ENCODE measurements around the gene XPNPEP2. TPM values are rescaled to one million over a fixed set of nuclear protein-coding genes. Genes with fewer than 3 reads are reported as not detected.

Gene XPNPEP2
- total RNA-seq, 1 experiment from 2014 or later, result not detected

DNA sequence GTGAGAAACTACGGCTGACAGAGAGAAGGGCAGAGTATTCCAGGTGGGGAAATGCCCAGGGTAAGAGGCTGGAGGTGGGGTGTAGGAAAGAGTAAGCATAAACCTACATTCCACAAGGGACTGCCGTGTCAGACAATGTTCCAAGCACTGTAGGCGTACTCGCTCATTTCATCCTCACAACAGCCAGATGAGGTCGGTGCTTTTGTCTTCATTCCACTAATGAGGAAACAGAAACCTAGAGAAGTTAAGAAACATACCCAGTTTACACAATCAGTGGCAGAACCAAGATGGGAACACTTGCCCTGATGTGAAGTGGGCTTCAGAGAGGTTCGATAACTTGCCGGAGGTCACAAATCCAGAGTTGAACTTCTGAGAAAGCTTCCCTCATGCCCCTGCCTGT, 45.6 kb downstream of the XPNPEP2 start:
- in situ Hi-C loops (cut with HindIII; ENCODE audit: low pct_unique_long_range_greater_than_20kb, low sequenced_read_pairs), result no loop called here
- H3K27ac ChIP-seq (ENCODE audit: low read length), result no peak overlapping the region
- ChIA-PET POLR2A (no interaction called here), CTCF (no interaction called here)
- H3K27me3 ChIP-seq (ENCODE audit: control insufficient read depth, insufficient read depth, low read length), result no peaks in the 10 kb centered on the region
- intact Hi-C loops (cut with micrococcal nuclease; ENCODE audit: unreplicated experiment), result no loop called here
- H3K4me3 ChIP-seq (ENCODE audit: low read depth in 2 of 2, low read length in 2 of 2), result no peak overlapping the region
- no peaks in the 10 kb centered on the region for H3K4me1 ChIP-seq (ENCODE audit: control insufficient read depth, insufficient read depth, low read length)
- no TSS peak for BruUV-seq (replicated peaks)
- ATAC-seq (no peak), DNase-seq (ENCODE audit: low read depth, low spot score) (no peak)
- no peaks in the 10 kb centered on the region for H3K9me3 ChIP-seq (ENCODE audit: control insufficient read depth, insufficient read depth, low read depth, low read length)
- no peaks in the 10 kb centered on the region for H3K36me3 ChIP-seq (ENCODE audit: control insufficient read depth, insufficient read depth, low read length)
- TF ChIP-seq TCF7L2 (IDR thresholded peaks at IDR 0.05; ENCODE audit: low read depth, low read length), result no peak
- TF ChIP-seq, protein P1, sequence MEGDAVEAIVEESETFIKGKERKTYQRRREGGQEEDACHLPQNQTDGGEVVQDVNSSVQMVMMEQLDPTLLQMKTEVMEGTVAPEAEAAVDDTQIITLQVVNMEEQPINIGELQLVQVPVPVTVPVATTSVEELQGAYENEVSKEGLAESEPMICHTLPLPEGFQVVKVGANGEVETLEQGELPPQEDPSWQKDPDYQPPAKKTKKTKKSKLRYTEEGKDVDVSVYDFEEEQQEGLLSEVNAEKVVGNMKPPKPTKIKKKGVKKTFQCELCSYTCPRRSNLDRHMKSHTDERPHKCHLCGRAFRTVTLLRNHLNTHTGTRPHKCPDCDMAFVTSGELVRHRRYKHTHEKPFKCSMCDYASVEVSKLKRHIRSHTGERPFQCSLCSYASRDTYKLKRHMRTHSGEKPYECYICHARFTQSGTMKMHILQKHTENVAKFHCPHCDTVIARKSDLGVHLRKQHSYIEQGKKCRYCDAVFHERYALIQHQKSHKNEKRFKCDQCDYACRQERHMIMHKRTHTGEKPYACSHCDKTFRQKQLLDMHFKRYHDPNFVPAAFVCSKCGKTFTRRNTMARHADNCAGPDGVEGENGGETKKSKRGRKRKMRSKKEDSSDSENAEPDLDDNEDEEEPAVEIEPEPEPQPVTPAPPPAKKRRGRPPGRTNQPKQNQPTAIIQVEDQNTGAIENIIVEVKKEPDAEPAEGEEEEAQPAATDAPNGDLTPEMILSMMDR (IDR thresholded peaks at IDR 0.05), result no peak
- no peak for TF ChIP-seq SIN3A (IDR thresholded peaks at IDR 0.05; ENCODE audit: borderline replicate concordance, insufficient read depth, low read depth, low read length)
- TF ChIP-seq, protein P2, sequence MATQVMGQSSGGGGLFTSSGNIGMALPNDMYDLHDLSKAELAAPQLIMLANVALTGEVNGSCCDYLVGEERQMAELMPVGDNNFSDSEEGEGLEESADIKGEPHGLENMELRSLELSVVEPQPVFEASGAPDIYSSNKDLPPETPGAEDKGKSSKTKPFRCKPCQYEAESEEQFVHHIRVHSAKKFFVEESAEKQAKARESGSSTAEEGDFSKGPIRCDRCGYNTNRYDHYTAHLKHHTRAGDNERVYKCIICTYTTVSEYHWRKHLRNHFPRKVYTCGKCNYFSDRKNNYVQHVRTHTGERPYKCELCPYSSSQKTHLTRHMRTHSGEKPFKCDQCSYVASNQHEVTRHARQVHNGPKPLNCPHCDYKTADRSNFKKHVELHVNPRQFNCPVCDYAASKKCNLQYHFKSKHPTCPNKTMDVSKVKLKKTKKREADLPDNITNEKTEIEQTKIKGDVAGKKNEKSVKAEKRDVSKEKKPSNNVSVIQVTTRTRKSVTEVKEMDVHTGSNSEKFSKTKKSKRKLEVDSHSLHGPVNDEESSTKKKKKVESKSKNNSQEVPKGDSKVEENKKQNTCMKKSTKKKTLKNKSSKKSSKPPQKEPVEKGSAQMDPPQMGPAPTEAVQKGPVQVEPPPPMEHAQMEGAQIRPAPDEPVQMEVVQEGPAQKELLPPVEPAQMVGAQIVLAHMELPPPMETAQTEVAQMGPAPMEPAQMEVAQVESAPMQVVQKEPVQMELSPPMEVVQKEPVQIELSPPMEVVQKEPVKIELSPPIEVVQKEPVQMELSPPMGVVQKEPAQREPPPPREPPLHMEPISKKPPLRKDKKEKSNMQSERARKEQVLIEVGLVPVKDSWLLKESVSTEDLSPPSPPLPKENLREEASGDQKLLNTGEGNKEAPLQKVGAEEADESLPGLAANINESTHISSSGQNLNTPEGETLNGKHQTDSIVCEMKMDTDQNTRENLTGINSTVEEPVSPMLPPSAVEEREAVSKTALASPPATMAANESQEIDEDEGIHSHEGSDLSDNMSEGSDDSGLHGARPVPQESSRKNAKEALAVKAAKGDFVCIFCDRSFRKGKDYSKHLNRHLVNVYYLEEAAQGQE (IDR thresholded peaks at IDR 0.05; ENCODE audit: insufficient read depth in 1 of 2, low read depth in 2 of 2, low read length in 1 of 2), result no peak
- TF ChIP-seq POLR2AphosphoS5 (IDR thresholded peaks at IDR 0.05; ENCODE audit: low read depth, low read length), result no peak

DNA sequence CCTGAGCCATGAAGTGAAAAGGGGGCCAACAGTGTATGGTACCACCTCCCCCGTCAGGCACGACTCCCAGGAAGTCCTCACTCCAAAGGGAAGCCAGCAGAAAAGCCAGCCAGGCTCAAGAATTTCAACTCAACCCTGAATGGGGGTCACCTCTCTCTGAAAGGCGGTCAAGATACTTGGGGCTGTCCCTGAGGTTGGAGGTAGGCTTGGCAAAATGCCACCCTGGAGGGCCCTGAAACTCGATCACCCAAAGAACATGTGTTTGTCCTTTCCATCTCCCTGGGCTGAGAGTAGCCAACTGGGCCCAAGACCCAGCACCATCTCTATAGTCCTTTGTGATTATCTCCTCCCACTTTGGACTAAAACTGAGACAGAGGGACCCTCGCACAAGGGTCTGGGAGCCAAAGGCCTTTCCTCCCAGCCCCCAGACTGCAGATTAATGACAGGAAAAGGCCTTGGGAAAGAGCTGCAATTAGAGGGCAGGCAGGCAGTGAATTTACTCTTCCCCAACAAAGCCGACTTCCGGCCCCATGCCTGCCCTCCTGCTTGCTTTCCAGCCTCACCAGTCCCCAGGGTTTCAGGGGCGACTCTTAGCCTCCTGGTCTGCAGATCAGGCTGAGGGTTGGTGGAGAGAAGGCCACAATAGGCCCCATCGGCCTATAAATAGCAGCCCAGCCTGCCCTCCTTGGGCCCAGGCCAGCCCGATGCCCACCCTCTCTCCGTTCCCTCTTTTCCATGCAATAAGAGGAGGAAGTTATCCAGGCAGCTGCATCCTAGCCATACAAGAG, 46.6 kb downstream of the XPNPEP2 start:
- ChIA-PET CTCF (no interaction called here), POLR2A (no interaction called here)
- Histone ChIP-seq H3K36me3 (ENCODE audit: control insufficient read depth, insufficient read depth, low read length) (no peaks in the 10 kb centered on the region), H3K9me3 (ENCODE audit: control insufficient read depth, insufficient read depth, low read depth, low read length) (no peaks in the 10 kb centered on the region), H3K4me3 (ENCODE audit: low read depth in 2 of 2, low read length in 2 of 2) (no peak overlapping the region), H3K27ac (ENCODE audit: low read length) (no peak overlapping the region), H3K27me3 (ENCODE audit: control insufficient read depth, insufficient read depth, low read length) (no peaks in the 10 kb centered on the region), H3K4me1 (ENCODE audit: control insufficient read depth, insufficient read depth, low read length) (no peaks in the 10 kb centered on the region)
- ATAC-seq, result no peak
- intact Hi-C loops (cut with micrococcal nuclease; ENCODE audit: unreplicated experiment) (no loop called here), in situ Hi-C loops (cut with HindIII; ENCODE audit: low pct_unique_long_range_greater_than_20kb, low sequenced_read_pairs) (no loop called here)
- no TSS peak for BruUV-seq (replicated peaks)
- DNase-seq (ENCODE audit: low read depth, low spot score), result no peak
- TF ChIP-seq, protein P2 (IDR thresholded peaks at IDR 0.05; ENCODE audit: insufficient read depth in 1 of 2, low read depth in 2 of 2, low read length in 1 of 2), result no peak
- TF ChIP-seq, protein P1 (IDR thresholded peaks at IDR 0.05), result no peak
- TF ChIP-seq POLR2AphosphoS5 (IDR thresholded peaks at IDR 0.05; ENCODE audit: low read depth, low read length), result no peak
- TF ChIP-seq TCF7L2 (IDR thresholded peaks at IDR 0.05; ENCODE audit: low read depth, low read length), result no peak
- no peak for TF ChIP-seq SIN3A (IDR thresholded peaks at IDR 0.05; ENCODE audit: borderline replicate concordance, insufficient read depth, low read depth, low read length)
